NCI-H1417 treated with DMSO at 0.1 percent for 48 hours (cell line): ENCODE measurements around the gene PRAC1.

Experiments
- DNase-seq: peaks from one replicate; lab custom pipeline; 2025; lab: John Stamatoyannopoulos, UW

Gene PRAC1

DNA sequence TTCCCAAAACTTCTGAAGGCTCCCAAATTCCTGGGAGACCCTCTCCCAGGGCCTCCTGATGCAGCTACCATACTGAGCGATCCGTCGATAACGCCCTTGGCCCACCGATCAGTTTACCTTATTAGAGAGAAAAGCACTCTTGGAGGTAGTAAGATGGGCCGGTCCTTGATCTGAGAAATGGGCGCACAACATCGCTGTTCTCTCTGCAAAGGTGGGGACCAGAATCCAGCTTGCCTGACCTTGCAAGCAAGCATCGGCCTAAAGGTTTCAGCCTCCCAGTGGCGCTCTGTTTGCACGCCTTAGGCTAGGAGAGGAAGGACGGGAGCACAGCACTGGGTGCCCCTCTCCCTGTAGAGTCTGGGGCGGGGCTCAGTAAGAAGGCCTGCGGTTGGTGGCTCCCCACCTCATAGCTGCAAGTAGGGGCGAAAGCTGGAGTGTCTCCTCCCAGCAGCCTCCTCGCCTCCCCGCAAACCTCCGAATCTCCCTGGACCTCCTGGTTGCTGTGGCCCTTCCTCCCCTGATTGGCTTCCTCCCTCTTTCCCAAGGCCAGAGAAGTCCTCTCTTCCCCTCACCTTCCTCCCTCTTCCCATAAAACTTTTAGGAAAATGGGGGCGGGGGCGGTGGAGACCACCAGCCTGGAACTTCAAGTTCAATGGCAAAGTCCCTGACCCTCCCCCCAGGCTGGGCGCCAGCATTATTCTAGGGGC is at the start of gene PRAC1:
Gene PRAC1, minus strand, starts transcription at position 318 of the 707 bp plus-strand sequence. Its CDS starts 126 bp downstream, at position 192.
- no peak for DNase-seq

DNA sequence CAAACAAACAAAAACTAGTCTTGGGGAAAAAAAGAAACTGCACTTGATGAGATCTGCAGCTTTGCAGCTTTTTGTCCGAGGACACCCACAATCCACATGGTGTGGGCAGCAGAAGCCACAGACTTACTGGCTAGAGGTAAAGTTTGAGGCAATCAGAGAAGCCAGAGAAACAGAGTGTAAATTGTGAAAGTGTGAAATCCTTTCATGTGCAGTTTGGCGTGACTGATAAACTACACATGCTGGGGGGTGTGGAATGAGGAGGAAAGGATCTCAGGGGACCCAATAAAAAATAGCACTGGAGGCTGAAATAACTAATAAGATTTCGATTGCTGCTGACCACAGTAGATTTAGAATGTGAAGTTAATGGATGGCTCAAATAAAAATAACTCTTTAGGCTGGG is 48.6 kb upstream of the PRAC1 start:
- no peak for DNase-seq

DNA sequence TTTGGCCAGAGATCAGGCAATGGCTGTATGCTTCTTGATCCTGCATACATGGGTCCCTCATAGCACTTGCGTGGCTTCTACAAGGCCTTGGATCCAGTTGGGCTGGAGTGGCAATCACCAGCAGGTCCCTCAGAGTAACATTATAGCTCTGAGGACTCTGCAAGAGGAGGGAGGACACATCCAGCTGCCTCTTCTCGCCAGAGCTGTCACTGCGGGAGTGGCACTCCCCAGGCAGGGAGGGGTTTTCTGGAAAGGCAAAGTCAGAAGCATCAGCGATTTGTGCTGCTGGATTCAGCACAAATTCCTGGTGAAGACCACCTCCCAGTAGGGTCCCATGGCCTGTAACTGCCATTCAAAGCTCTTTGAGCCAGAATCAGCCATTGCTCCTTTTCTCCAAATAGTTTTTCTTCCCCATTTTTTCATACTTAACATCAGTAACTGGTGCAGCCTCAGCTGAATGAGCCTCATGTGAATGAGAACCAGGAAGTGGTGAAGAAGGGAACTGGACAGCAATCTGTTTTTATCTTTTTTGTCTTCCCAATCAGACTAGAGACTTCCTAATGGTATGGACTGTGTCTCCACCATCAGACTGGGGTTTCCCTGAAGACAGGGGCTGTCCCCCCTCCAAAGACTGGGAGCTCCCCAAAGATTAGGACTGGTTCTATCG is 46.8 kb upstream of the PRAC1 start:
- no peak for DNase-seq

DNA sequence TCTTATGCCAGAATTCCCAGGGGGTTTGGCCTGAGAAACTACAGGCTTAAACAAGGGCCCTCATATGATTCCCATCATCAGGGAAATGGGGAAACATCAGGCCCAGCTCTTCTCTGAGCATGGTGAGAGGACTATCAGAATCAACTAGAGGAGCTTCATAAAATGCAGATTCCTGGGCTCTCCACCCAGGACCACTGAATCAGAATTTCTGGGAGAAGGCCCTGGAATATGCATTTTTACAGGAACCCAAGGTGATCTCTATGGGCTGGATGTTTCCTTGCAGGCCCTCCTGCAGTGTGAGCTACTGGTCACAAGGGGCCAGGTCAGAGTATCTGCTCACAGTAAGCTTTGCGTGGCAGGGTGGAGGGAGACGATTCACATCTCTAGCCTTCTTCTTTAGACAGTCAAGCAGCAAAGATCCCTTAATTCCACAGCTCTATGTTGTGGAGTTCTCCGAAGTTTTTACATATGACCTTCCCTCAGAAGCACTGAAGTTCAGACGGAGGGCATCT is 45.0 kb upstream of the PRAC1 start:
- DNase-seq, result no peak

DNA sequence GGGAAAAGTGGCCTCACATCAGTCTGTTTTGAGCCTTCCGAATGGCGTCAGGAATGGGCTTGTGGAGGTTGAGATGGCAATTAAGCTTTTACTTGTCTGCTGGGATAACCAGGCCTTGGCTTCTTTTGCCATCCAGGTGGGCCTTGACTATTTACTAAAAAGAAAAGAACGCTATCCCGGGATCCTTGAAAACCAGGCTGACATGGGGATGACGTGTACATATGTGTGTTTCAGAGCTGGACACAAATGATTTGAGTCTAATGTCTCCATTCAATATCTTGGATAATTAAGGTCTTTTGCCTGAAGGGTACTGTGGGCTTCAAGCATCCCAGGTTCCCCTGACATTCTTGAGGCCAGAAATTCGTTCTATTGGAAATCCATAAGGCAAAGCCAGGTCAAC is 38.8 kb upstream of the PRAC1 start:
- no peak for DNase-seq

DNA sequence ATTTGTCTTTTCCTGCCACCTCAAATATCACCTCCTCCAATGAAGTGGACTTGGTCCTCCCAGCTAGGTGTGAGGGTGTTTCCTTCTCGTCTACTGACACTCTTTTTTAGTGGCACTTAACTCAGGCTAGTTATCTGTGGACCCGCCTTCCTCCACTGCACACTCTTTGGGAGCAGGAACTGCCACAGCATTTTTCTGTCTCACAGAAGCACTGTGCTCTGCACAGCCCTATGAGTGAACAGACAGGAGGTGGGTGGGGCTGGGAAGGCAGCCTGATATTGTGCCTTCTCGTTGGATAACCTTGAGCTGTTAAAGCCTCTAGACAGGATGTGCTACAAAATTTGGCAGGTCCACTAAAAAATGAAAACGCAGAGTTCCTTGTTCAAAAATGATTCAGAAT is 38.1 kb upstream of the PRAC1 start:
- DNase-seq, result no peak

DNA sequence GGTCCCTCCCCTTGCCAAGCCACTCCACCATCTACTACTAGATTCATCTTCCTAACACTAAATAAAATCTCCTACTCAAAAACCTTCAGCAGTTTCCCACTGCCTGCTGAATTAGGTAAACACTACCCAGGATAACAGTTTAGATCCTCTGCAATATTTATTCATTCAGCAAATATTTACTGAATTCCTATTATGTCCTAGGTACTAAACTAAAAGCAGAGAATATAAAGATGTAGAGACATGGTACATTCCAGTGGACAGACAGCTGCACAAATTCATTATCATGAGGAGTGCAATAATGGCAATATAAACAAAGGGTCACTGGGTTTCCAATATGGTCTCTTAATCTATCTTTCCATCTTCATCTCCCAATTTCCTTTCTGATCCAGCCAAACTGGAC is 37.0 kb upstream of the PRAC1 start:
- DNase-seq, result no peak

DNA sequence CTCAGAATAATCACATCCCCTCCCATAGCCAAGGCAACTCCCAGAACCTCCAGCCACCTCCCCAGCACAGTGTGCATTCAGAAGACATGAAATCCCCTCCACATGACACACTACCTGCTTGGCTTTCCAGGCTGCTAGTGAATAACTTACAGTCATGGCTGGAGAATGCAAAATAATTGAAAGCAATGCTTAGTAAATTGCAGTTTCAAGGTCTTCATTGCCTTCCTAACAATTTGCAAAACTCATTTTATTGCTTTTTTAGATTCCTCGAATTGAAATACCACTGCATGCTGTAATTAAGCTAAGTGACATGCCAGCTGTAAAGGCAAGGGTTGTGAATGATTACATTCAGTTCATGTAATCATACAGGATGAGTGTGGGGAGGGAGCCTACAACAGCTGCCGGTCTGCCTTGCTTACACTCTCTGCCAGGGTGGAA is 35.2 kb upstream of the PRAC1 start:
- no peak for DNase-seq

DNA sequence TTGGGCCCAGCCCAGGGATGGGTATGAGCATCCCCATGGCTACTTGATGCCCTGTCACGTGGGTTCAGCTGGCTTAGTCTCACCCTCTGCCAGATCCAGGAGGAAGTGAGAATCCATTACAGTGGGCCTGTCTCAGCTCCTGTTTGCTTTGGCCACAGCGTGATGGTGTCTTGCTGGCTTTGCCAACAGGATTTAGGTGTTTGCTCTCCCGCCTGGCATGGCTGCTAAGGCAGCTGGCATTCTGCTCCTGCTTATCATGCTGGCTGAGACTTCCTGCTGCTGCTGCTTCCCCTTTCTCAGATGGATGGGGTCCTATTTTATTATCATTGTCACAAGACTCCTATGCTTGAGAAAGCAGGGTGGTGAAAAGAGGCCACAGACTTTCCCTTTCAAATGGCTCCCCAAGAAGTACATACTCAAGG is 34.5 kb upstream of the PRAC1 start:
- no peak for DNase-seq

DNA sequence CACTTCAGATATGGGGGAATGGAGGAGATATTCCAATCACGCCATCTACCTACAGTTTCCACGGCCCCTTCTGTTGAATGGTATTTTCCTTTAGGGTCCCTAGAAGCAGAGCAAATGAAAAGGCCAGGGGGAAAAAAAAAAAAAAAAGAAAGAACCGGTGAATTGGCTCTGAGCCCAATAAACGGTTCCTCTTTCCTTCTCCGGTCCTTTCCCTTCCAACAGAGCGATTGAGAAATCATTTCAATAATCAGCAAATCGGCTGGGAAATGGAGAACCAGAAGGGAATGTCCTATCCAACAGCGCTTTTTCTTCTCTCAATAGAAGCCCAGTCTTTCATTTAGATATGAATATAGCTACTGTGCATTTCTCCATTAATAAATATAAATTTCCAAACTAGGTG is 33.0 kb upstream of the PRAC1 start:
- DNase-seq, result no peak

DNA sequence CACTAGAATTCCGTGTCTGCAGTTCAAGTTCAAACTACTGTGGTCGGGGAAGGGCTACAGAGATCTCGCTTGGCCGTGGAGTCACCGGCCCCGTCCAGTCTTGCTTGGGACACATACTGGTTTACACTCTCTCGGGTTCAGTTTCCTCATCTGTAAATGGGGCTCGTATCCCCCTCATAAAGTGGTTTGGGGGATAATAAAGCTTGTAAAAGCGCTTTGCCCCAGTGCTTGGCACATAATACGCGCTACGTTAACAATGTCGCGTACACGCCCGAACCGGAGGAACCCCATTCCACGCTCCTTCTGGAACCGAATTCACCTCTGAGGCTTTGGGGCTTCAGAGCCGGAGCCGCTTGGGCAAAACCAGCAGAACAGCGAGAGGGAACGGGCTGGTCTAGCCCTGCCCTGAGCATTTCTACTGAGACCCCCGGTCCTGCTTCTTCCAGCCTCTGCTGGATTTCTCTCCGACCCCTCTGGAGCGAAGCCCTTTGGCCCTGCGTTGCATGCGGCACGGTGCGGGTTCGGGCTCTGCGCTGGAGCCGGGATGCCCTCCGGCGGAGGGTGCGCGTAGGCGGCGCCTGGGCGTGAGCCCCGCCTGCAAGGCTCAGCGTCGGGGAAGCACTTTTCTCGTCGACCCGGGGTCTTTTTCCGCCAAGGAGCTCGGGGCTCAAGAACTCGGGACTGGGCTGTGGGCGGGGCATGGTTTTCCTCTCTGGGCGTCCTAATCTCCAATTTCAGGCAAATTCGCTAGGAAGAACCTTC is 32.4 kb upstream of the PRAC1 start:
- no peak for DNase-seq

DNA sequence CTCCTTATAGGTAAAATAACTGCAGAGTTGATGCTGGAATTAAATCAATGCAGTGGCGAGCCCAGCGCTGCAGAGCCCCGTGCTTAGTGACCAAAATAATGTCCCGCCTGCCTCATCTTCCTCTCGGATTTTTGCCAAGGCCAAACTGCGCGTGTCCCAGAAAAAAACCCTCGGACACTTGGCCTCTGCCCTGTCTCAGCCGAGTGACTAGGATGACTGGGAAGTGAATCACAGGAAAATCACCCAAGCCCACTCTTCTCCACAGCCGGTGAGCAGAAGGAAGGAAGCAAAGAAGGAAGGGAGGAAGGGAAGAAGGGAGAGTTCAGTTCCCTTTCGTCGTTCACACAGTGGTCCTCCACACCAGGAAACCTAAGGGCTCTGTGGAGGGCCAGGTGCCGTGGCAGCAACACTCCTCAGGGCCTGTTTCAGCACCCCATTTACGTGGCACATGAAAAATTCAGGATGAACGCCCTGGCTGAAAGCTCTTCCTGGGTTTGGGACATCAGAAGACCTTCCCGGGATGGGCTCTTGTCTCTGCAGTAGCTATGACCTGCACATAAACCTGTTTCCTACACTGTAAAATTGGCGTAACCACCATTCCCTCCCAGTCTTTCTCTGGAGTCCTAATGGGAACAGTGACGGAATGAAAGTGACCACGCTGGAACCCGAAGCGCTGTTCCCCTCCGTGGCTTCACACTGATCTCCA is 31.6 kb upstream of the PRAC1 start:
- no peak for DNase-seq

DNA sequence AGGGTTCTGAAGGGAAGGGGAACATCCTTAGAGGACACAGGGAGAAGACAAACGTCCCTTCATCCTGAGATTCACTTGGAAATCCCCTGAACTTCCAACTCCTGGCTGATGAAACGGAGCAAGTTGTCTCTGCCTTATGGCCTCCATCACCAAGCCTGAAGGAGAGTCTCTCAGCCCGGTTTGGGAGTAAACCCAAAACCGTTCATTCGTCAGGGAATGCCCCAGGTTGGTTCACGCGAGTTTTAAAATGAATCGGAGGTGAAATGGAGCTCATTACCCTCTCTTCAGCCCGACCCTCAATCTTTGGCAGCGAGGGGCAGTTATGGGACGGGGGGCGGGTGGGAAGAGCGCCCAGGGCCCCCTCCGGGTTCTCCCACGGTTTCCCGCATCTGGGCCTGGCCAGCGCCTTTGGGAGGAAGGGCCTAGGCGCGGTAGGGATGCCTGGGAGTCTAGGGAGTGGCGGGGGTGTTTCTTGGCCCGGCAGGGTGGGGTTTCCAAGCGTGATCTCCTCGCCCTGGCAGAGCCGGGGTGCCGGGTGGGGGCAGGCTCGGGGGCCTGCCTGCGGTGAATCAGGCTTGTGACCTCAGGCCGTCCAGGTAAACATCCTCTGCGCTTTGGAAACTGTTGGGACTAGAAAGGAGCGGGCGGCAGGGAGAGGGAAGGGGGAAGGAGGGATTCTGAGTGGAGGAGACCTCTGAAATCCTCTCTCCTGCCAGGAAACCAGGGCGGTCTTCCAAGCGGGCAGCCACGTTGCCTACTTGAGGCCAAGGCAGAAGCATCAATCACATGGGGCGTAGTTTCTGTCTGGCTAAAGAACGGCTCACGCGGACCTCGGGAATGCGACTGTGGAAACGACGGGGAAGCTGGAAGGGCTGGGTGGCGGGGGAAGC is 30.3 kb upstream of the PRAC1 start:
- no peak for DNase-seq

DNA sequence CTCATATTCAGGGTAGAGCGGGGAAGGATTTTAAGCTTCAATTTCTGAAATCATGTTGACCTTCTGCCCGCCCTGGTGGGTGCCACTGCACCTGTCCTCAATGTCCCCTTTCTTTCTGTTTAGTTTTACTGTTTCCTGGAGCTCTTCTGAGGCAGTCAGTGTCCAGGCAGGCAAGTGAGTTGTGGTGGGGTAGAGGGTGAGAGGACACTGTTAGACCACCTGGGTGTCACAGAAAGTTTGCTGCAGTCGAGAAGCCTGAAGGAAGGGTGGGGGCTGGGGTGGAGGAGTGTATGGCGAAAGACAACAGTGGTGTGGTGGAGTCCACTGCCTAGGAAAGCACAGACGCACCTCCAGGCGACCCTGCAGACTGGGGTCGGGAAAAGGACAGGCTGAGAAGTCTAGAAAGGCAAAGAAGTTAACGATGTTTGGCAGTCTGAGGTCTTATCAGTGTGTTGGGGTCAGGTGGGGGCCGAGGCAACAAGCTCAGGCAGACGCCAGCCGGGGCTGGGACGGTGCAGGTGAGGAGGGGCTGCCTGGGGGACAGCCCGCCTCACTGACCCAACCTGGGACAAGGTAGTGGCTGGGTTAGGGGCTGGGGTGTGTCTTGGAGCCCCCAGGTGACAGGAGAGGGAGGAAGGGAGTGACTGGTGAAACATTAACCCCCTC is 29.5 kb upstream of the PRAC1 start:
- DNase-seq, result no peak

DNA sequence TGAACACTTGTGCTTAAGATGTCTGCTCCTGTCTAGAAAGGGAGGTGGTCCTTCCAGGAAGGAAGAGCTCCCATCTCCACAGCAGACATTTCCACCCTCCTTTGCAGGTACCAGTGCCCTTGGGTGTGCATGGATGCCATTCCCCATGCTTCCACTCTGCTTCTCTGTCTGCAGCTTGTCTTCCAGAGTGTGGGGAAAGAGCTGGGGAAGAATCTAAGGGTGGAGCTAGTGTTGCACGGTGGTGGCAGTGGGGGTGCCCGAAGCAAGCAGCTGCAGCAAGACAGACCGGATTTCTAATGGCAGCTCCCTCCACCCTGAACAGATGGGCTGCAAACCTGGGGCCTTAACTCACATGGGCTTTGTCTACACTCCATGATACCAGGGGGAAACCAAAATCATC is 28.9 kb upstream of the PRAC1 start:
- no peak for DNase-seq

DNA sequence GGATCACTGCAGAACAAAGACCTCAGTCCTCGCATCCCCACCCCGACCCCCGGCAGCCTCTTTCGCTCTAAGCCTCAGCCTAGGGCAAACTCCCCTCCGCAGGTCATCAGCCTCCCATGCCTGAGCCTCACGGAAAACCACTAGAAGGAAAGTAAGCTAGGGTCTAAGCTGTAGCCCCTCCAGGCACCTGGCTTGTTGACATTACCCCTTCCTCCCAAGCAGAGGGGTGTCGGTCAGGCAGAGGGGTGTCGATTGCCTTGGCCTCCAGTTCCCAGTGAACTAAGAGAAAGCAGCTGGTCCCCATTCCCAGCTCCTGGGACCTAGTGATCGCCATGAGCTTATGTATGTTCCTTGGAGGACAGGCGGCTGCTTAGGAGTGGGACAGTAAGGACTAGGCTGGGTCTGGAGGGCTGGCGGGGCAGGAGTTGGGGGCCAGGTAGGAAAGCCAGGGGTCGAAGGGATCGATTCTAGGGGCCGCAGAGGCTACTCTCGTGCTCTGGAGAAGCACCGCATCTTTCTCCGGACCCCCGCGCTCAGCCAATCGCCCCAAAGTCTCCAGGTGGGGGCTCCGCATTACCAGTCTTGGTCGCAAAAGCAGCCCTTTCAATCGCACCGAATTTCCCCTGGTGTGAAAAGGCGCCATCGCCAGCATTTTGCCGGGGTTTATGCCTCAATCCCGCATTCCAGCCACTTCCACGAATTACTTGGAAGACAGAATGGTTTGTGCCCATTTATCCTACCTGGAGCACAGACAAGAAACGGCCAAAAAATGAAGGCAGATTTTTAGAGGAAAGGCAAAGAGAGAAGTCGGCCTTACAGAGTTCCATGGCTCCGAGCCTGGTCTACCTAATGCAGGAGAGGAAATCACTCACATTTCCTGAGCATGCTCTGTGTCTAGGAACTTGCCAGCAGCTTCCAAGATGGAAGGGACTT is 27.6 kb upstream of the PRAC1 start:
- DNase-seq, result no peak

DNA sequence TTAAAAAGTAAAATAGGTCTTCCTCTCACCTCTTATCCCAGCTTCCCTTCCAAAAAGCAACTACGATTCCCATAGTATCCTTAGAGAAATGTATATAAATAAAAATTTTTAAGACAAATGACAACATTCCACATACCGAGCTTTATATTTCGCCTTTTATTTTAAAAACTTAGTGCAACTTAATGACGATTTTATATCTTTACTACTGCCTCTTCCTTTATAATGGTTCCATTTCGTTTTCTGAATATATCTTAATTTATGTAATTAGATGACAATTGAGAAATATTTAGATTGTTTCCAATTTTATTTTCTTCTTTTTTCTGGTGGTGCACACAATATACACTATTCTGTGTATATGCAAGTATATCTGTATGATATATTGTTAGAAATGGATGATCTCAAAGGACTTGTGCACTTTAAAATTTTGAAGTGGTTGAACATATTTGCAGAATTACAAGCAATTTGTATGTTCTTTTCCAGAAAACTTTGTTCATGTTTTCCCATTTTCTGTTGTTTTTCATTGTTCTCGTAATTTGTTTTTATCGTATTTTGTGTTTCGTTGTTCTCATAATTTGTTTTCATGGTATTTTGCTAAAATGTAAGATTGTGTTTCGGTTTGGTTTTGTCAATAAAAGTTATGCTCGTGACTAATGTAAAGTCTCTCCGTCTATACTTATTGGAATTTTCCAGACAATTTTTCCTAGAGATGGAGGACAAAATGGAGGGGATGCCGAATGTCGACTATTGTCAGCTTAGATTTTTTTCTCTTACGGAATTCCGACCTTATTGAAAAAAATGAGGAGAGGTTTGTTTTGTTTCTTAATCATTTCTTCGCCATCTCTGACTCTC is 26.6 kb upstream of the PRAC1 start:
- no peak for DNase-seq
